Epidermal melanocyte (primary cell): ENCODE measurements around the gene SOWAHB.

Source experiments
- DNase-seq: peaks from one replicate; pipeline ENCODE4 v3.0.0; 2011; ENCODE audit warnings: low spot score; ENCODE audit not compliant: insufficient read length

The SOWAHB gene, protein sequence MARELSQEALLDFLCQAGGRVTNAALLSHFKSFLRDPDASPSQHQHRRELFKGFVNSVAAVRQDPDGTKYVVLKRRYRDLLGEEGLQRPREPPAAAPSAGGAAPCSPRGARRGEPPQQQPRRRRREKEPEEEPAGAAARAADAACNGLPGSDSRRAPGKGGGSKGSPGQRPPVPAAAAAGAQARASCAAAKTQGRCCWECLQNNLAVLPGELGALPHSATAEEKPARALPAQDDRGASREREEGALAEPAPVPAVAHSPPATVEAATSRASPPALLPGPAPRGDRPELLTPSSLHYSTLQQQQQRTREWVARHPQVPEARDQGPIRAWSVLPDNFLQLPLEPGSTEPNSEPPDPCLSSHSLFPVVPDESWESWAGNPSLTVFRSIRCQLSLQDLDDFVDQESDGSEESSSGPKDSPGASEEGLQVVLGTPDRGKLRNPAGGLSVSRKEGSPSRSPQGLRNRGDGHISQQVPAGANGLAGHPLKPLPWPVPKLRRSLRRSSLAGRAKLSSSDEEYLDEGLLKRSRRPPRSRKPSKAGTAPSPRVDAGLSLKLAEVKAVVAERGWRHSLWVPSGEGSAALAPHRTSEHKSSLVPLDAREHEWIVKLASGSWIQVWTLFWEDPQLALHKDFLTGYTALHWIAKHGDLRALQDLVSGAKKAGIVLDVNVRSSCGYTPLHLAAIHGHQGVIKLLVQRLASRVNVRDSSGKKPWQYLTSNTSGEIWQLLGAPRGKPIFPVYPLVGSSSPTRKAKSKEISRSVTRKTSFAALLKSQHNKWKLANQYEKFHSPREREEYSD

GRCh38 chr4:76897536-76898384, at the start of gene SOWAHB:
Gene SOWAHB, minus strand, starts transcription at chr4:76898144. Its CDS starts 295 bp downstream, at chr4:76897849.
- no peak for DNase-seq

GRCh38 chr4:76947369-76947768, 49.4 kb upstream of the SOWAHB start:
- no peak for DNase-seq

GRCh38 chr4:76943790-76944189, 45.8 kb upstream of the SOWAHB start:
- DNase-seq: no peak

GRCh38 chr4:76943129-76943620, 45.2 kb upstream of the SOWAHB start:
- DNase-seq: no peak

DNA sequence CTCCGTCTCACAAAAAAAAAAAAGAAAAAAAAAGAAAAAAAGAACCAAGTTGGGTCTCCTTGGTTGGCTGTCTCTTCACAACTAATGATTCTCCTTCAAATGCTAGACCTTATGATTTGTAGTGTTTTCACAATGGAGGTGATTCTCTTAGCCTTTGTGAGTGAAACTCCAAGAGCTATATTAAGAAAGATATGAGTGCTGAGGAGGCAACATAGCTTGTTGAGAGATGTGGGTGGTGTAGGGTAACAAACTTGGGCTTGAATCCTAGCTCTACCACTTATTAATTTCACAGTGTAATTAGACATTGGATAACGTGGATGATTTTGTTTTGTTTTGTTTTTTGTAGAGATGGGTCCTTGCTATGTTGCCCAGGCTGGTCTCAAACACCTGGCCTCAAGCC, 41.2 kb upstream of the SOWAHB start:
- no peak for DNase-seq

GRCh38 chr4:76931576-76932276, 33.8 kb upstream of the SOWAHB start:
- DNase-seq: no peak

DNA sequence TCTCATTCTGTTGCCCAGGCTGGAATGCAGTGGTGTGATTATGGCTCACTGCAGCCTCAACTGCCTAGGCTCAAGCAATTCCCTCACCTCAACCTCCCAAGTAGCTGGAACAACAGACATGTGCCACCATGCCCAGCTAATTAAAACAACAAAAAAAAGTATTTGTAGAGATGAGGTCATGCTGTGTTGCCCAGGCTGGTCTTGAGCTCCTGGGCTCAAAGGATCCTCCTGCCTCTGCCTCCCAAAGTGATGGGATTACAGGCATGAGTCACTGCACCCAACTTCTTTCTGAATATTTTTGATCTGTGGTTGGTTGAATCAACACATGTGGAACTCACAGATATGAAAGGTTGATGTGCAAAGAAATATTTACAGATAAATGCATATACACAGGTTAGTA, 33.1 kb upstream of the SOWAHB start:
- no peak for DNase-seq

- no peak for DNase-seq
Observed at GRCh38 chr4:76930685-76931084, 32.7 kb upstream of the SOWAHB start.

- DNase-seq: no peak
Observed at GRCh38 chr4:76926841-76927240, 28.9 kb upstream of the SOWAHB start.

DNA sequence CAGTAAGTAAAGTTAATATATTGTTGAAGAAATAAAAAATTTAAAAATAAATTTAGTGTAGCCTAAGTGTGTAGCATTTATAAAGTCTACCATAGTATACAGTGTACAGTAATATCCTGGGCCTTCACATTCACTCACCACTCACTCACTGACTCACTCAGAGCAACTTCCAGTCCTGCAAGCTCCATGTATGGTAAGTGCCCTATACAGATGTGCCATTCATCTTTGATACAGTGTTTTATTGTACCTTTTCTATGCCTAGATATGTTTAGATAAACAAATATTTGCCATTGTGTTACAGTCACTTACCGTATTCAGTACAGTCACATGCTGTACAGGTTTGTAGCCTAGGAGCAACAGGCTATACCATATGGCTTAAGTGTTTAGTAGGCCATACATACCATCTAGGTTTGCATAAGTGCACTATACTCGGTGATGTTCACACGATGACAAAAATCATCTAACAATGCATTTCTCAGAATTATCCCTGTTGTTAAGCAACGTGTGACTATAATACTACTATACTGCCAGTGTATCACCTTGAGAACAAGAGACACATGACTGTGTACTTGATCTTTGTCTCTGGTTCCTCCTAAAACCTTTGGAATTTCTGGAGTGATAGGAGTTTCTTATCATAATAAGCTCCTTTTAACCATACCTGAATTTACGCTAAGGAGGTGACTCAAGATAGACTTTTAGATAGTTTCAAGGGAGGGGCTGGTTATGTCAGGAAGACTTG, 25.8 kb upstream of the SOWAHB start:
- DNase-seq: no peak

GRCh38 chr4:76920715-76921114, 22.8 kb upstream of the SOWAHB start:
- no peak for DNase-seq

- no peak for DNase-seq
Observed at GRCh38 chr4:76909711-76910110, 11.8 kb upstream of the SOWAHB start.

DNA sequence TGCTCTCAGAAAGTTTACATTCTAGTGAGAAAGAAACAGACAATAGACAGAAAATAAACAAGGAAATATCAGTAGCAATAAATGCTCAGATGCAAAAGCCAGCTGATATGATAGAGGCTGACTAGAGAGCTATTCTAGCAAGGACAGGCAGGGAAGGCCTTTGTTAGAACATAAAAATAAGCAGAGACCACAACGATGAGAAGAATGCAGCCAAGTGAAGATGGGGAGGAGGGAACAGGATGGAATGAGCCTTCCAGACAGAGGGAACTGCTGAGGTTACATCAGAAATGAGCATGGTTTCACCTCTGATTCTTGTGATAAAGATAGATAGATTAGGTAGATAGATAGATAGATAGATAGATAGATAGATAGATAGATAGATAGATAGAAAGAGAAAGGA, 7.6 kb upstream of the SOWAHB start:
- DNase-seq: peak; percentile 48

- no peak for DNase-seq
Observed at GRCh38 chr4:76904646-76905190, 6.8 kb upstream of the SOWAHB start.

GRCh38 chr4:76902233-76902890, 4.4 kb upstream of the SOWAHB start:
- DNase-seq: no peak

DNA sequence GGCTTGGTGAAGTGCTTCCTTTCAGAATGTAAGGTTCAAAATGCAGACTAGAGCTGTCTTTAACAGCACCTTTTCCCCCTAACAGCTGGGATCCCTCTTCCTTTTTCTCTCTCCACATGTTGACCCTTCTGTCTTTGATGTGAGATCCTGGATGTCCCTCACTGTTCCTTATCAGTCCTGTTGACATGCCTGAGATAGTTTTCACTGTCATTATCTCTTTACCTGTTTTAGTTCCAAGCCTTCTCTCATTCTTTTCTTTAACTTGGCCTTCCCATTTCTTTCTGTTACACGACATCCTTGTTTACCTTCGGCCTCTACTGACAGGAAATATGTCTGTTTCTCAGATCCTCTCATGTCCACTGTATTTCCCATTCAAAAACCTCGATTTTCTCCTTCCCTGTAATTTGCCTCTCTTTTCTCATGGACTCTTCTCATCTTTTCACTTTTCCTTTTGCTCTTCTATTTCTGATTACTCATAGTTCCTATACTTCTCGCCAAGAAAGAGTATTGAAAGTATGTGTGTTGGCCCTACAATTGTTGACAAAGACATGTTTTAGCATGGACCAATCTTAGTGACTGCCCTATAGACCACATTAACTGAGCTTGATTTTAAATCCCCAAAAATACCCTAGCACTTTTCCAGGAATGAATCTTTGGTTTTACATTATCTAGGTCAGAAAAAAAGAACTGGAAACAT, 1.2 kb upstream of the SOWAHB start:
- no peak for DNase-seq

DNA sequence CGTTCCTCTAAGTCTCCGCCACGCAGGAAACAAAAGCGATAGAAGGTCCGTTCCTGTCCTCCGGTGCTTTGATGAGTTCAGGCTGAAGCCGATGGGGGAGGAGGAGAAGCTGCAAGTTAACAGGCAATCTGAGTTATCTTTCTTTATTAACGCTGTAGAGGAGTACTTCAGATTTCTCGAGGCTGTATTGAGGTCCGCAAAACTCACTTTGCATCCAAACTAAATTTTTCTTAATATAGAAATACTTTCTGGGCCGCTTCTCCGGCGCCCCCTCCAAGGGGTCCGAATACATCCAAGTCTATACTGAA, 395 bp upstream of the SOWAHB start:
- no peak for DNase-seq

DNA sequence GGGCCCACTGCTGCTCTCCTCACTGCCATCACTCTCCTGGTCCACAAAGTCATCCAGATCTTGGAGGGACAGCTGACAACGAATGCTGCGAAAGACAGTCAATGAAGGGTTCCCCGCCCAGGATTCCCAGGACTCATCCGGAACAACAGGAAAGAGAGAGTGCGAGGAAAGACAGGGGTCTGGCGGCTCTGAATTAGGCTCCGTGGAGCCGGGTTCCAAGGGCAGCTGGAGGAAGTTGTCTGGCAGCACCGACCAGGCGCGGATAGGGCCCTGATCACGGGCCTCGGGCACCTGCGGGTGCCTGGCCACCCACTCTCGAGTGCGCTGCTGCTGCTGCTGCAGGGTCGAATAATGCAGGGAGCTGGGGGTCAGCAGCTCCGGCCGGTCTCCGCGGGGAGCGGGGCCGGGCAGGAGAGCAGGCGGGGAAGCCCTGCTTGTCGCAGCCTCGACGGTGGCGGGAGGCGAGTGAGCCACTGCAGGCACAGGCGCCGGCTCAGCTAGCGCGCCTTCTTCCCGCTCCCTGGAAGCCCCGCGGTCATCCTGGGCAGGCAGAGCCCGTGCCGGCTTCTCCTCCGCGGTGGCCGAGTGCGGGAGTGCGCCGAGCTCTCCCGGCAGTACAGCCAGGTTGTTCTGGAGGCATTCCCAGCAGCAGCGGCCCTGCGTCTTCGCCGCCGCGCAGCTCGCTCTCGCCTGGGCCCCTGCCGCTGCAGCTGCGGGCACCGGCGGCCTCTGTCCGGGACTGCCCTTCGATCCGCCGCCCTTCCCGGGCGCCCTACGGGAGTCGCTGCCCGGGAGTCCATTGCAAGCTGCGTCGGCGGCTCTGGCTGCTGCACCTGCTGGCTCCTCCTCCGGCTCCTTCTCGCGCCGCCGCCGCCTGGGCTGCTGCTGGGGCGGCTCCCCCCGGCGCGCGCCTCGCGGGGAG, 1.1 kb downstream of the SOWAHB start:
- no peak for DNase-seq
